Uterus (tissue), 2 donors: ENCODE measurements around the gene HK3.

ENCODE experiments used
- POLR2A ChIP-seq, 2 donors: fragments of 450-650 bp; IDR thresholded peaks; one replicate each; pipeline ENCODE4 v1.6.1; 2016; ENCODE audit warnings: antibody characterized with exemption in 2 of 2, mild to moderate bottlenecking in 1 of 2, moderate library complexity in 1 of 2
- TF ChIP-seq, protein P1 (sequence below), 4 experiments: fragments of 200-600 bp in 2 of 4; fragments of 450-650 bp in 2 of 4; sonication (generic) in 2 of 4; IDR thresholded peaks; one replicate each; pipeline ENCODE4 v1.5.1; 2016 to 2019; ENCODE audit warnings: antibody characterized with exemption in 4 of 4, mild to moderate bottlenecking in 2 of 4, moderate library complexity in 1 of 4

DNA sequence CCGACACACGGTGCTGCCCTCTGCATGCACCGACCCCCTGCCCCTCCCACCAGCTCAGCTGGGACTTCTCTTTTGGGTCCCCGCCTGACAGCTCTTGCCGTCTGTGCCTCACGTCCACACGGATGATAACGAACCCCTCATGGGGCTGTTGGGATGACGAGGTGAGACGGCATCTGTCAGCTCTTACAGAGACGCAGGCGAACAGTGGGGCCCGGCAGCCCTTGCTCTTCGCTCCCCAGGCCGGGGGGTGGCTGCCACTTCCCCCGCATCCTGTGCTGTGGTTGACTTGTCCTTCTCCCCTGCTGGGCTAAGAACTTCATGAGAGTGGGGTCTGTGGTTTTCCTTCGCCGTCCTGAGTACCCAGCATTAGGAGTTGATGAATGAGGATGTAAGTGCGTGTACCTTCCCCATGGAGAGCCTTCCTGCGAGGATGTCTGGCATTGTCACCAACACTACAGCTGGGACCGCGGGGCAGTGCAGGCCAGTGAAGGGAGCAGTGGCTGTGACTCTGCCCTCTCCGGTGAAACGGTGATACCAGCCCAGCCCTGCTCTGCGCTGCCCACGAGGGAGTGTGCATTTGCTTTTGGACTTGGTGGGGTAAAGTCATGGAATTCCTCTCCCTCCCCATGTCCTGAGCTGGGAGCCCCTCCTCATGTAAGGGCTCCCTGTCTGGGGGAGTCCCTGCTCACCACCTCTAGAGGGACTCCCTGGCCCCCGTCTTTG, 23.2 kb downstream of the HK3 start:
- TF ChIP-seq, protein P1, sequence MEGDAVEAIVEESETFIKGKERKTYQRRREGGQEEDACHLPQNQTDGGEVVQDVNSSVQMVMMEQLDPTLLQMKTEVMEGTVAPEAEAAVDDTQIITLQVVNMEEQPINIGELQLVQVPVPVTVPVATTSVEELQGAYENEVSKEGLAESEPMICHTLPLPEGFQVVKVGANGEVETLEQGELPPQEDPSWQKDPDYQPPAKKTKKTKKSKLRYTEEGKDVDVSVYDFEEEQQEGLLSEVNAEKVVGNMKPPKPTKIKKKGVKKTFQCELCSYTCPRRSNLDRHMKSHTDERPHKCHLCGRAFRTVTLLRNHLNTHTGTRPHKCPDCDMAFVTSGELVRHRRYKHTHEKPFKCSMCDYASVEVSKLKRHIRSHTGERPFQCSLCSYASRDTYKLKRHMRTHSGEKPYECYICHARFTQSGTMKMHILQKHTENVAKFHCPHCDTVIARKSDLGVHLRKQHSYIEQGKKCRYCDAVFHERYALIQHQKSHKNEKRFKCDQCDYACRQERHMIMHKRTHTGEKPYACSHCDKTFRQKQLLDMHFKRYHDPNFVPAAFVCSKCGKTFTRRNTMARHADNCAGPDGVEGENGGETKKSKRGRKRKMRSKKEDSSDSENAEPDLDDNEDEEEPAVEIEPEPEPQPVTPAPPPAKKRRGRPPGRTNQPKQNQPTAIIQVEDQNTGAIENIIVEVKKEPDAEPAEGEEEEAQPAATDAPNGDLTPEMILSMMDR (IDR thresholded peaks at IDR 0.05), result no peak
- TF ChIP-seq POLR2A (IDR thresholded peaks at IDR 0.05), result no peak
